GM18520 (cell line): ENCODE results near the gene COA3.

Experiments used
- ATAC-seq: cut with Tn5 transposase; IDR thresholded peaks from one replicate; pipeline ENCODE4 v1.9.1; 2021; ENCODE audit not compliant: unreplicated experiment

COA3 gene

GRCh38 chr17:42754782-42755181, 43.7 kb downstream of the COA3 start:
- ATAC-seq, result no peak

- ATAC-seq, result no peak
Observed at GRCh38 chr17:42751628-42752027, 46.9 kb downstream of the COA3 start.

DNA sequence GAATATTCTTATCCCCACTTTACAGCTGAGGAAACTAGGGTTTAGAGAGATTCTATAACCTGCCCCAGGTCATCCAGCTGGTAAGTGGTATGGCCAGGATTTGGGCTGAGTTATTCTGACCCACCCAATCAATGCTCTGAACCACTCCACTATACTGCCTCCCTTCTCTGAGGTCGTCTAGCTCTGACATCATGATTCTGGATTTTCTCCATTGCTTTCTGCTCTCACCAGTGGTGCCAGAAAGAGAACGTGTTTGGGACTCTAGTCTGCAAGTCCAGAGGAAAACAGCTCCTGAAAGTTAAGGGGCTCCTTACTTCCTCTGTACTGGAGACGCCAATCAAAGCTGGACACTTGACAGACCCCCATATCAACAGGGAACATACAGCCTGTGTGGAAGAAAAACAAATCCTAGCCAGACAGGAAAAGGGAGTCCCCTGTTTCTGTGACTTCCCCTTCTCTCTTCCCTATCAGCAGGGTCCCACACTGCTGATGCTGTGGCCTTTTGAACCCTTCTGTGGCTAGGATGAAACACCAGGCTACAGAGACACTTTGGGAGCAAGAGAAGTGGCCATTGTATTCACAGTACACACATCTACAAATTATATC, 47.7 kb downstream of the COA3 start:
- no peak for ATAC-seq

- no peak for ATAC-seq
Observed at GRCh38 chr17:42748908-42749798, 49.4 kb downstream of the COA3 start.

GRCh38 chr17:42748202-42748907, 50.1 kb downstream of the COA3 start:
- no peak for ATAC-seq
